Activated CD8-positive, alpha-beta memory T cell treated with anti-CD3 and anti-CD28 coated beads, Interleukin-2, amount 50 U/mL, for 1 hour (primary cell): ENCODE results near the gene TFDP1.

ENCODE experiments used
- DNase-seq: peaks from one replicate; pipeline ENCODE4 v3.0.0-alpha.2; 2020; ENCODE audit errors: extremely low read depth

TFDP1 gene

DNA sequence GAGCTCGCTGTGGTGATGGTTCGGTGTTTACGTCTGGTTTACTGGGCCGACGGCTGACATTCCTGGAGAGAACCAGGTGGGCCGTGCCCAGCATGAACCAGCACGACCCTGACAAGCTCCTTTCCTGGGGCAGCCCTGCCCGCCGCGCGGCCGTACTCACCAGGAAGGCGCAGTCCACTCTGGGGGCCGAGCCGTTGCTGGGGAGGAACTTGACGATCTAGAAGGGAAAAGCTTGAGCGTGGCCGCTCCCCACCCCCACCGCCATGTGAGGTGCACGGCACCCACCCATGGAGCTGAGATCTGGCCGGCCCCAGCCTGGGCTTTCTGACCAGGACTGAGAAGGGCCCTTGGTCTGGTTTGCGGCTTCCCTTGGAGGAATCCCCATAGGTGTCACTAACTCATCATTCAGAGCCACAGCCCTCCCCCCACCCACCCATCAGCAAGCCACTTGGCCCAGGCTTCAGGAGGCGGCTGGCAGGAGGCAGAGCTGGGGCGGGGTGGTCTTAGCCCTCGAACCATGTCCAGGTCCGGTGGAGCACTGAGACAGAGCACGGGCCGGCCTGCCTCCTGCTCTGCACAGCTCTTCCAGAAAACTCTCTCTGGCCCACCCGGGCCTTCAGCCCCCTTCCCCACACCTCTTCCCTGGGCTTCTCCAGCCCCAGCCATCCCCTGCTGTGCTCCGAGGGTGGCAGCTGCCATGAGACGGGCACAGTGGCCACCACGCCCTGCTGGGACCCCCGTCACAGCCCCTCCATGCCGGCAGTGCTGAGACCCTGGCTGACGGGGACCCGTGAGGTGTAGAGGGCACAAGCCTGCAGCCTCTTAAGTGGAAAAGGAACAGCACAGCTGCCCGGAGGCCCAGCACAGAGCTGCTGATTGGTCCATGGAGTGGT is 67.2 kb downstream of the TFDP1 start:
- no peak for DNase-seq

DNA sequence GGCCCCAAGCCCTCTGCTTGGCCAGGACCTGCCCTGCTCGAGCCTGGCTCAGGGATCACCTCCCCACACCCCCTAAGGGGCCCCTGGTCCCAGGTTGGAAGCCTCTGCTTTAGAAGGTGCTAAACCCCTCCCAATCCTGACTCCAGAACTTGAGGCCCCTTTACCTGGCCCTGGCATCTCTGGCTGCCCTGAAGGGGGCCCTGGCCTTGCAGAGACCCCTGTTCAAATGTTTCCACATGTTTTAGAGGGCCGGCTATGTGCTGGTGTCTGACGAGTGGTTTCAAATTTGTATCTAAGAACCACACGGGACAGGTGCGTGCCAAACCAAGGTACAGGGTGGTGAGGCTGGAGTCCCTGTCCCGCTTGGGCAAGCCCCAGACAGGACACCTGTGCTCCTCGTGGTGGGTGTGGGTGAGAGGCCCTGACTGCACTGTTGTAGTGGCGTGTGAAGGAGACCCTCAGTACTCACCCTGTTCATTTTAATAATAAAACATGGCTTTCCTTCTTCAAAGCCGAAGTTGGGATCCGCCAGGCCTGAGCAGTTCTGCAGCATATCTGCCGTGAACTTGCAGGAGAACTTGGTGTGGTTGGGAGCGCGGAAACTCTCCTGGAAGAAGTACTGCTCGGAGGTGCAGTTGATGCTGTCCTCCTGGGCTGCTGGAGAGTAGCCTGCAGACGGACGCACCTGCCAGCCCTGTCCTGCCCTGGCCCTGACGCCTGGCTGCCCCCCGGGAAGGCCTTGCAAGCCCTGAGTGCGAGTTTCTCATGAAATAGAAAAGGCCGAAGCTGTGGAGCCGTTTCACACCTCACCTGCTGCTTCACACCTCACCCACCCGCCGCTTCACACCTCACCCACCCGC is 68.1 kb downstream of the TFDP1 start:
- no peak for DNase-seq

DNA sequence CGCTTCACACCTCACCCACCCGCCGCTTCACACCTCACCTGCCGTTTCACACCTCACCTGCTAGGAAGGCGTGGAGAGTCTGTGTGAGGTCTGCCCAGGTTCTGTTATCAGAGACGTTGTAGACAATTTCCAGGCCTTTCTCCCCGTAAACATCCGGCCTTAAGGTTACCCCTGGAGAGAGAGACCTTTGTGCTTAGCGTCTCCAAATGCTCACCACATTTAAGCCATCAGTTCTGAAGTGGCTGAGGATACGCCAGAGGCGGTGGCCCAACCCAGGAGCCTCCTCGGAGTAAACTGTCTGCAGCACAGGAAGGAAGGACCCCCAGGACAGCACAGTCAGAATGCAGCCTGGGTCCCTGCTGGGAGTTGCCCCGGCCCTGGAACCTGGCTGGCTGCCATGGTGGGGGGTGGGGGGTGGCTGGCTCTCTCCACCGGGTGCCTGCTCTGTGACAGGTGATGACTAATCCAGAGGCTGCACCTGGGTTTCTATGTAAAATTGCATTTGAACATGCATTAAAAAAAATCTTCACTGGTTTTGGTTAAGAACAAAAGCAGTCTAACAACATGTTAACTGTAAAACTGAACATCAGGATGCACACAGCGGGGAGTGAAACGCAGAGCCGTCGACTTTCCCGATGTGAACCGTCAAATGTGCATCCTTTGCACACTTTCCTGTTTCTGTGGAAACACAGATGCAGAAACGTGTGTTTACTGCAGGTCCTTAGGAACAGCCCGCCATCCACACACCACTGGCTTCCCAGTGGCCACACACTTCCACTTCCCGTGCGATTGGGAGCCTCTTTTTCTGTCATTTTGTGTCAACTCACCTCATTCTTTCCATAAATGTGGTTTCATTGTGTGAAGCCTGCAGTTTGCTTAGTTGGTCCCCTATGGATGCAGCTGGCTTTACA is 69.0 kb downstream of the TFDP1 start:
- DNase-seq = no peak

DNA sequence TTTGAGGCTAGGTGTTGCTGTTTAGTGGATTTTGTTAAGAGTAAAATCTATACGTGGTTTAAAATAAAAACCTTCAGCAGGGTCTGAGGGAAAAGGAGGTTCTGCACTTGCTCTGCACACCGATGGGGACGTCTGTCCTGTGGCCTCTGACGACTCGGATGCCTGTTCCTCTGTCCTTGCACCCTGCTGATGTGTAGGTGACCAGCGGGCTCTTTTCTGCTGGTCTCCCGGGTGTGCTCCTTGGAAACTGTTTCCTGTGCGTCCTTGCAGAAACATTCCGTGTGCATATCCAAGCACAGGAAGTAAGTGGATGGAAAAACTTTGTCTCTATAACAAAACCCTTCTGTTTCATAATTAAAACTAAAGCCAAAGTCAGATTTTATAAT is 69.6 kb downstream of the TFDP1 start:
- DNase-seq = no peak

DNA sequence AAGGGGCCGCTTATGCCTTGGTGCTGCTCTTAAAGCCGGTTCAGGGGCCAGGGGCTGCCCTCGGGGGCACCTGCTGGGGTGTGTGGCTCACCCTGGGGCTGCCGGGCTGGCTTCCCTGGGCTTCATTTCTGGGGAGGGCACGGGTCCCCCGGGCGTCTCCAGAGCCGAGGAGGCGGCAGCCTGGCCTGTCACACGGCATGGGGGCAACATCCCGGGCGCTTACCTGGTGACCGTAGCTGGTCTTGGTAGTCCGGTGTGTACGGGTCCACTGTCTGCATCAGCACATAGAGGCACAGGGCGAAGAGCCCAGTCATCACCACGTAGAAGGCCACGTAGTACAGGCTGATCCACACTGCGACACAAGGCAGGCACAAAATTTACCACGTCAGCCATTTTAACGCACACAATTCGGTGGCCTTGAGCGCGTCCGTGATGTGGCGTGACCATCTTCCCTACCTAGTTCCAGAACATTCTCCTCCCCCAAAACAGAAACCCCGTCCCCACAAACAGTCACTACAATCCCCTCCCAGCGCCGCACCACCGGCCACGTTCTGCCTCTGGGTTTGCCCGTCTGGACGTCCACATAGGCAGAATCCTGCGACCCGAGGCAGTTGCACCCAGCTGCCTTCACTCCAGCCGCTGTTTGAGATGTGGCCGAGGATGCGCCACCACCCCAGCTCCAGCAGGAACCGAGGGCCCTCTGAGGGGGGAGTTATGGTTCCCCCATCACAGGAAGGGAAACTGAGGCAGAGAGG is 70.2 kb downstream of the TFDP1 start:
- no peak for DNase-seq

DNA sequence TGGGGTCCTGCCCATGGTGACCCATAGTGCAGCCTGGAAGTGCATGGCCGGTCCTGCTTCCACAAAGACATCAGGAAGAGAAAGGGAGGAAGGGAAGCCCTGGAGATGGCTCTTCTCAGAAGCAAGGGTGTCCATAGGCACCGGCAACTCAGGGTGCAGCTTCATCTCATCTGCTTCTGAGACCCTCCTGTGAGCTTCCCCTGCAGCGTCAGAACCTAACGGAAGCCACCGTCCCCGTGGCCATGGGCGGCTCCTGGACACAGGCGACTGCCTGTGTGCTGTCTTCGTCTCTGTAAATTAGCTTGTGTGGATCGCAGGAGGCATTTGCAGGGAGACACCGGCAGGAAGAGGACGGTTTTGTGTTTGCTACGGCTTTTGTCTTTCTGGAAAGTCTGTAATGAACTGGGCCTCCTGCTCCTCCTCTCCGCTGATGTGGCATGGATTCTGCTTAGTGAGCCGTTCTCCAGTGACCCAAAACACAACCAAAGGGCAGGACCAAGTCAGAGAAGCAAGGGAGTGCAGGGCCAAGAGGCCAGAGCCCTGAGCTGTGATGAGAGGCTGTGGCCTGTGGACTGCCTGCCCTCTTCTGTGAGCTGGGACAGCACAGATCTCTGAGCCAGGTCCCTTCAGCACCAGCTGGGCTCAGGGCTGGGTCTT is 70.9 kb downstream of the TFDP1 start:
- no peak for DNase-seq

DNA sequence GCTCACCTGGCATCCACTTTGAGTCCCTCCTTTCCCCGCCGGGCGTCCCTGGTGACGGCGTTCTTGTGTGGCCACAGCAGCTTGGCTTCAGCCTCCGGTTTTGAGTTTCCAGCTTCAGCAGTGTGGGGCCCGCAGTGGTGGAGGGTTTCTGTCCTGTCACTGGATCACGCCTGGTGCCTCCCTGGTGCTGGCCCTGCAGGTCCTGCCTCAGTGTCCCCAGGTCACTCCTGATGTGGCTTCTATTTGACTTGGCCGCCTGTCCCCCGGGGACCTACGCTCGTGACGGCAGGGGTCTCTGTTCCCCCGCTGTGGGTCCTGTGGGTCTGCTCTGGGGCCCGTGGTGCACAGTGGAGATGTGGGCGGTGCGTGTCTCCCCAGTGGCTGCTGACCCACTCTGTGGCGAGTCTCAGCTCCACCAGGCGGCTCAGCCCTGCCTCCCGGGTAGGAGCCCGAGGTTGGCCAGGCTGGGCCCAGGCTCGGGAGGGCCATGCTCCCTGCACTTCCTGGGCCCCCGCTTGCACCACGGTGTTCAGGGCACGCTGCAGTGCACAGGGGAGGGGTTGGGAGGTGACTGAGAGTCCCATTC is 71.5 kb downstream of the TFDP1 start:
- DNase-seq = no peak

DNA sequence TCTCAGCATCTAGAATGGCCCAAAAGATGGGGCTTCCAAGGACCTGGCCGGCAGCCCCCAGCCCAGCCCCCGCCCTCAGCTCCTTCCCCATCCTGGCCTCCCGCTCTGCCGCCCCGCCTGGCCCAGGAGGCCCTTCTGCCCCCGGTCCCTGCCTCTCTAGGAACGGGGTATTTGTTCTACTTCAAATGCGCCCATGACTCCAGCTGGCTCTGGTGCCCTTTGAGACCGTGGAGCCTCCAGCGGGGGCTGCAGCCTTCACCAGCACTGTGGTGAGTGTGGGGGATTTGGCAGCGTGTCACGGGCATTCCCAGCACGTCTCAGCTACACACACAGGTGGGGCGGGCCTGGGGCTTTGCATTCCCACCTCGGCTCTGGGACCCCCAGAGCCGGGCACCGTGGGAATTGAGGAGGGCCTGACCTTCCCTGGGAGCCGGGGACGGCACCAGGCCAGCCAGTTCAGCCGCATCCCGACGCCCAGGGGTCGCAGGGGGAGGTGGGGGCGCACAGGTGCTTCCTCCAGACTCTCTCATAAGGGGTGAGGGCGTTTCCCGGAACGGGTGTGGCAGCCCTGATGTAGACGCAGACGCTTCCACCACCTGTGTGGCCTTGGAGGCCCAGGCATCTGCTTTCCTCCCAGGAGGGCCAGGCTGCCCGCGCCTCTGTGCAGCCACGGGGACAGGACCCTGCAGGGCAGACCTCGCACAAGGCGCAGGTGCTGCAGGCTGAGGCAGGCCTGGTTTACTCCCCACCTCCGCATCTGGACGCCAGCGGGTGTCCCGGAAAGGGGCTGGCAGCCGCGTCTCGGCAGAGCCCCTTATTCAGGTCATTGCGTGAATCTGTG is 72.5 kb downstream of the TFDP1 start:
- DNase-seq = no peak

DNA sequence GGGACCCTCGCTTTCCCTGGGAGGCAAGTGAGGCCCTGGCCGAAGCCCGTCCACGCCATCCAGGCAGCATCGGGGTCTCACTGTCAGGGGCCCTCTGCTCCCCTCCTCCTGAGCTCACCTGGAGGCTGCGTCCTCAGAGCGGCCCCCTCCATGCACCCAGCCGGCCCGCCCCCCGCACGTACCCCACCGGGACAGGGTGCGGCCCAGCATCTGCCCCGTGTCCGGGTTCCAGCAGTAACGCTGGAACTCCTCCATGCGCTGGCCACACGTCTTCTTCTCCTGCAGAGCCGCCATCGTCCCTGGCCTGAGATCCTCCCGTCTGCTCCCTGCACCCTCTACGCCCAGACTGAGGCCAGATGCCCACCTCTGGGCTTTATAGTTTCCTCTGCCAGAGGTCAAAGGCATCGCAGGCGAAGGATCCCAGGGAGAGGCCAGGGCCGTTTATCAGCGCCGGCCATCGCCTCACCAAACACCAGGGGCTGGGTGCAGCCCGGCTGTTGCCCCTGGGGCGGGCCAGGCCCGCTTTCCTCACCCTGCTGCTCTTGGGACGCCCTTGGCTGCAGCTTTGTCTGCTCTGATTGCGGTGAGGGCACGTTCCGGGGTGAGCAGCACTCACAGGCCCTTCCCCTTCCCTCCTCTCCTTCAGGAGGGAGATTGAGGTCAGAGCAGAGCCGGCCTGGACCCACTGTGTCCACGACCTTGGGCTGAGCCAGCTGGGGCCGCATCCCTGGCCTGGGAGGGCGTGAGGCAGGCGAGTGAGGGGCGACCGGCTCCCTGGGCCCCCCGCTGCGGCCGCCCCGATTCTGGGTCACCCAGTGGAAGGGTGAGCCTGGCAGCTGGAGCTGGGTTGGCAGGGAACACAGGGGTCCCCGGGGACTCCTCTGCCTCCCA is 73.5 kb downstream of the TFDP1 start, which contains the start of gene ATP4B:
Gene ATP4B (minus strand): TSS at position 348 of the 891 bp plus-strand sequence. CDS start 54 bp downstream, at position 294.
- DNase-seq = no peak

DNA sequence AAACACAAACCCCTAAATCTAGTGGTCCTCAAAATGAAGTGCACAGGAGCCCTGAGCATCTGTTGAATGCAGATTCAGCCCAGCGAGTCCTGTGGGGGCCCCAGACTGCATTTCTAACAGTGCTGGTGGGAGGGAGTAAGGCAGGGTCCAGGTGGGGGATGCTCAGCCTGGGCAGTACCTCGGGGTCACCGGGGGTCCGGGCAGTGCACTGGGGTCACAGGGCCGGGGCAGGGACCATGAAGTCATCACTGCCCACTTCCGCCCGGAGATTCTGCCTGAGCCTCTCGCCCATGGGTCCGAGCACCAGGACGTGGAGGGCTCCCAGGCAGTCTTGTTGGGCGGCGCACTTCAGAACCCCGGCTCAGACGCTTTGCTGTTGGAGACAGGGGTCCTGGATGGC is 74.3 kb downstream of the TFDP1 start:
- no peak for DNase-seq

DNA sequence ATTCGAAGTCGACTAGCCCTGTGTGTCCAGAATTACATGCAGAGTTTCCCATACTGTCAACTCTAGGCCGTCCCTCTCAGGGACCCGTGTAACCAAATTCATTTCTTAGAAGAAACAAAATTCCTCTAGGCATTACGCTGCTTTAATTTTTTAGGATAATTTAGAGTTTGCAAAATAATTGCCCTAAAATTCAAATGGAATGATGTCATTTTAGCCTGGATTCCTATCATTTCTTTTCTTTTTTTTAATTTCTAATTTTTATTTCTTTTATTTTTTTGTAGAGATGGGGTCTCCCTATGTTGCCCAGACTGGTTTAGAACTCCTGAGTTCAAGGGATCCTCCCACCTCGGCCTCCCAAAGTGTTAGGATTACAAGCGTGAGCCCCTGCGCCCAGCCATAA is 74.8 kb downstream of the TFDP1 start:
- no peak for DNase-seq

DNA sequence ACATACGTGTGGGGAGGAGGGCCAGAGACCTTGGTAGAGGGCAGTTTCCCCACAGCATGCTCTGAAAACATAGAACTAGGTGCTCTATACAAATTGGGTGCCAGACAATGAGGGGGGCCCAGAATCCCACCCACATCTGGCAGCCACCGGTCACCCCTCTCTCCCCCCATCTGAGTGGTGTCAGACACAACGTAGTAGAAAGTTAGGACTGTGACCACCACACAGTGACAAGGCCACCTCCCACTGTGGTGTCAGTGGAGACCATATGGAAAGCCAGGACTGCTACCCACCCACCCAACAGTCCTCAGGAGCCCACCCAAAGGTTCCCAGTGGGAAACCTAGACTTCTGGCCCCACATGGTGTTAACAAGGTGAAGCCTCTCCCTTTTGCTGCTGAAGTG is 75.5 kb downstream of the TFDP1 start:
- DNase-seq = no peak

DNA sequence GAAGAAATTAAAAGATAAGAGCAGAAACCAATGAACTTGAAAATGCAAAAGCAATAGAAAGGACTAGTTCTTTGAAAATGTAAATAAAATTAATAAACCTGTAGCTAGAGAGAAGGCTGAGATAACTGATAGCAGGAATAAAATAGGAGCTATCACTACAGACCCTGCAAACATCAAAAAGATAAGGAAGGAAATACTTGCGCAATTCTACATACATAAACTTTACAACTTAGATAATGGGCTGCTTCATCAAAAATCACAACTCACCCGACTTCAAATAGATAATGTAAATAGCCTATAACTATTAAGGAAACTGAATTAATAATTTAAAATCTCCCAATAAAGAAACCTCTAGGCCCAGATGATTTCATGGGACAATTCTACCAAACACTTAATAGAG is 77.0 kb downstream of the TFDP1 start:
- no peak for DNase-seq

DNA sequence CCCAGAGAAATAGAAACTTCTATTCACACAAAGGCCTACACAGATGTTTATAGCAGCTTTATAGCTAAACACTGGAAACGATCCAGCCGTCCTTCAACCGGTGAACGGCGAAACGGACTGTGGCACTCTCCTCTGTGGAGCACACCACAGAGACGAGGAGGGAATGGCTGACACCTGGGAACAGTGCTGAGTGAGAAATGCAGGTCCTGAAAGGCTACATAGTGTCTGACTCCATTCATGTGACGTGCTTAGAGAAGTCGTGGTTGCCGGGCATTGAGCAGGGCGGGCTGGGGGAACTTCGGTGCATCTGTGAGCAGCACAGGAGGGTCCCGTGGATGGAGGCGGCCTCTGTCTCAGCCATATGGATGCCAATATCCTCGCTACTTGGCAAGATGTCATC is 79.4 kb downstream of the TFDP1 start:
- no peak for DNase-seq

DNA sequence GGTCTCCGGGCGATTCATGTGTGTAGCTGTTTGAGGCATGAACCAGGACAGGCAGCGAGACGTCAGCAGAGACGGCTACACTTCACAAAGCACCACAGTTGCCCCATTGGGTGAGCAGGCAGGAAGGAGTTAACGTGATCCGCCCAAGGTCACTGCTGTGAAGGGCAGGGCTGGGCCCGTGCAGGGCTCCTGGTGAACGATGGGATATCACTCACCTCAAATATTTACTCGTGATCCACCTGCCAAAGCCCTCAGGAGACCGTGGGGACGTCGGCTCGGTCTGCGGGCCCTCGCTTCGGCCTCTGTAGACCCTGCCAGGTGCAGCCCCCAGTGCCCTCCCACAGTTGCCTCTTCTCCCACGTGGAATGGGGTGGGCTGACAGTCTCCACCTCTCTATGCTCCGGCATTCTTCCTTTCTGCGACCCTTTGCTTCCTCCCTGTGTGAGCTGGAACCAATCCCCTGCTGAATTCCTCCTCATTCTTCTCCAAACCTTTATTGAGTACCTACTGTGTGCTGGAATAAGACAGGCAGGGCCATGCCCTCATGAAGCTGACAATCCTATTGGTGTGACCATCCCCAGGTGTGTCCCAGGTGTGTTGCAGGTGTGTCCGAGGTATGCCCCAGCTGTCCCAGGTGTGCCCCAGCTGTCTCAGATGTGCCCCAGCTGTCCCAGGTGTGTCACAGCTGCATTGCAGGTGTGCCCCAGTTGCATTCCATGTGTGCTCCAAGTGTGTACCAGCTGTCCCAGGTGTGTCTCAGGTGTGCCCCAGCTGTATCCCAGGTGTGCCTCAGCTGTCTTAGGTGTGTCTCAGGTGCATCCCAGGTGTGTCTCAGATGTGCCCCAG is 80.4 kb downstream of the TFDP1 start:
- no peak for DNase-seq

DNA sequence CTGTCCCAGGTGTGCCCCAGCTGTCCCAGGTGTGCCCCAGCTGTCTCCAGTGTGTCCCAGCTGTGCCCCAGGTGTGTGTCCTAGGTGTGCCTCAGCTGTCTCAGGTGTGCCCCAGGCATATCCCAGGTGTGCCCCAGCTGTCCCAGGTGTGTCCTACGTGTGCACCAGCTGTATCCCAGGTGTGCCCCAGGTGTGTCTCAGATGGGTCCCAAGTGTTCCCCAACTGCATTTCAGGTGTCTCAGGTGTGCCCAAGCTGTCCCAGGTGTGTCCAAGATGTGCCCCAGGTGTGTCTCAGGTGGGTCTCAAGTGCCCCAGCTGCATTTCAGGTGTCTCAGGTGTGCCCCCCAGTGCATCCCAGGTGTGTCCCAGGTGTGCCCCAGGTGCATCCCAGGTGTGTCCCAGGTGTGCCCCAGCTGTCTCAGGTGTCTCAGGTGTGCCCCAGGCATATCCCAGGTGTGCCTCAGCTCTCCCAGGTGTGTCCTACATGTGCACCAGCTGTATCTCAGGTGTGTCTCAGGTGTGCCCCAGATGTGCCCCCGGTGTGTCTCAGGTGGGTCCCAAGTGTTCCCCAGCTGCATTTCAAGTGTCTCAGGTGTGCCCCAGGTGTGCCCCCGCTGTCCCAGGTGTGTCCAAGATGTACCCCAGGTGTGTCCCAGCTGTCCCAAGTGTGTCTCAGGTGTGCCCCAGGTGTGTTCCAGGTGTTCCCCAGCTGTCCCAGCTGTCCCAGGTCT is 81.2 kb downstream of the TFDP1 start:
- no peak for DNase-seq

DNA sequence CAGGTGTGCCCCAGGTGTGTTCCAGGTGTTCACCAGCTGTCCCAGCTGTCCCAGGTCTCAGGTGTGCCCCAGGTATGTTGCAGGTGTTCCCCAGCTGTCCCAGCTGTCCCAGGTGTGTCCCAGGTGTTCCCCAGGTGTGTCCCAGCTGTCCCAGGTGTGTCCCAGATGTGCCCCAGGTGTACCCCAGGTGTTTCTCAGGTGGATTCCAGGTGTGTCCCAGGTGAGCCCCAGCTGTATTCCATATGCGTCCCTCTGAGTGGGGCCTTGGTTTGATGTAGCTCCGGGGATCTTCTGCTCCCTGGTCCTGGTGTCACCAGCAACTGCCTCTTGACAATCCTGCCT is 81.7 kb downstream of the TFDP1 start:
- DNase-seq = no peak
